Loucy (cell line): ENCODE data around the gene DMRT3.

Source experiments
- H2AFZ ChIP-seq: fragments of 200-600 bp; sonication (generic); 2 replicates; pipeline ENCODE4 v1.6.0; 2016; ENCODE audit warnings: antibody characterized with exemption, mild to moderate bottlenecking, low read length, moderate library complexity
- H3F3A ChIP-seq: fragments of 200-600 bp; 2 replicates; pipeline ENCODE4 v1.6.0; 2016; ENCODE audit warnings: antibody characterized with exemption, low read depth, mild to moderate bottlenecking
- H3K27me3 ChIP-seq: fragments of 200-600 bp; sonication (generic); 2 replicates; pipeline ENCODE4 v1.6.1; 2014; ENCODE audit warnings: low read length, mild to moderate bottlenecking; ENCODE audit not compliant: insufficient read depth, poor library complexity, severe bottlenecking
- H3K36me3 ChIP-seq: fragments of 200-600 bp; sonication (generic); 2 replicates; pipeline ENCODE4 v1.6.1; 2016; ENCODE audit warnings: low read length; ENCODE audit not compliant: insufficient read depth
- H3K4me1 ChIP-seq: fragments of 200-600 bp; sonication (generic); 2 replicates; pipeline ENCODE4 v1.5.1; 2014; ENCODE audit warnings: low read length, mild to moderate bottlenecking; ENCODE audit not compliant: insufficient read depth, poor library complexity, severe bottlenecking
- H3K4me2 ChIP-seq: fragments of 200-600 bp; sonication (generic); 2 replicates; pipeline ENCODE4 v1.6.0; 2014; ENCODE audit warnings: antibody characterized with exemption, low read length, low read depth, mild to moderate bottlenecking; ENCODE audit not compliant: poor library complexity, severe bottlenecking
- H3K4me3 ChIP-seq: fragments of 200-600 bp; sonication (generic); 2 replicates; pipeline ENCODE4 v1.5.1; 2014; ENCODE audit warnings: low read length, mild to moderate bottlenecking, mixed read lengths; ENCODE audit not compliant: poor library complexity, severe bottlenecking
- H3K79me2 ChIP-seq: fragments of 200-600 bp; sonication (generic); 2 replicates; pipeline ENCODE4 v1.6.1; 2014; ENCODE audit warnings: low read length; ENCODE audit not compliant: insufficient read depth
- H3K9ac ChIP-seq: fragments of 200-600 bp; sonication (generic); 2 replicates; pipeline ENCODE4 v1.6.0; 2014; ENCODE audit warnings: mild to moderate bottlenecking, low read depth, low read length, moderate library complexity; ENCODE audit not compliant: poor library complexity, severe bottlenecking
- H3K9me2 ChIP-seq: fragments of 200-600 bp; sonication (generic); replicated peaks from 2 replicates; pipeline ENCODE4 v1.6.1; 2016; ENCODE audit warnings: low read depth, low read length, mixed read lengths
- H3K9me3 ChIP-seq: fragments of 200-600 bp; sonication (generic); 2 replicates; pipeline ENCODE4 v1.6.1; 2014; ENCODE audit warnings: mild to moderate bottlenecking, antibody characterized with exemption, low read length, low read depth; ENCODE audit not compliant: insufficient read depth
- H4K20me1 ChIP-seq: fragments of 200-600 bp; sonication (generic); 2 replicates; pipeline ENCODE4 v1.6.0; 2014; ENCODE audit warnings: antibody characterized with exemption, low read length, mild to moderate bottlenecking; ENCODE audit not compliant: insufficient read depth, poor library complexity, severe bottlenecking
- EZH2phosphoT487 ChIP-seq: fragments of 200-600 bp; IDR thresholded peaks from 2 replicates; pipeline ENCODE4 v1.6.1; 2018; ENCODE audit warnings: antibody characterized with exemption, mild to moderate bottlenecking, moderate library complexity, borderline replicate concordance
- TF ChIP-seq, protein P1 (sequence below): fragments of 200-600 bp; sonication (generic); conservative IDR thresholded peaks from 2 replicates; pipeline ENCODE4 v1.5.1; 2014; ENCODE audit warnings: mild to moderate bottlenecking, antibody characterized with exemption, low read length

DMRT3 gene

DNA sequence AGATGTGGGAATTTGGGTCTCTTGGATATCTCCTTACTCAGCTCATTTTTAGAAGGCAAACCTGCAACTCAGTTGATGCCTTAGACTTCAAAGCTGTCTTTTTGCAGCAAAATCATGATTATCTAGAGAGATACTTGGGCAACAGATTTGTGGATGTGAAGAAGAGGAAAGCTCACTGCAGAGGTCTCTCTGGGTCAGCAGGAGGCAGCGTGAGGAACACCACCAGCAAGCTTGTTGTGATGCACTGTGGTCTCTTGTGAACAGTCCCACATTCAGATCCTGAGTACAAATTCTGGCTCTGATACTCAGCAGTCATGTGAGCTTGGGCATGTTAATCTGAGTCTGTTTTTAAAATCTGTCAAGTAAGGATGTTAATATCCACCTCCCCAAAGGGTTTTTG, 26.3 kb upstream of the DMRT3 start:
- no peak overlapping the region for H2AFZ ChIP-seq
- no peaks in the 10 kb centered on the region for H3K27me3 ChIP-seq
- H3K4me2 ChIP-seq = no peak overlapping the region
- H3K79me2 ChIP-seq = no peaks in the 10 kb centered on the region
- no peaks in the 10 kb centered on the region for H3K4me1 ChIP-seq
- TF ChIP-seq, protein P1, sequence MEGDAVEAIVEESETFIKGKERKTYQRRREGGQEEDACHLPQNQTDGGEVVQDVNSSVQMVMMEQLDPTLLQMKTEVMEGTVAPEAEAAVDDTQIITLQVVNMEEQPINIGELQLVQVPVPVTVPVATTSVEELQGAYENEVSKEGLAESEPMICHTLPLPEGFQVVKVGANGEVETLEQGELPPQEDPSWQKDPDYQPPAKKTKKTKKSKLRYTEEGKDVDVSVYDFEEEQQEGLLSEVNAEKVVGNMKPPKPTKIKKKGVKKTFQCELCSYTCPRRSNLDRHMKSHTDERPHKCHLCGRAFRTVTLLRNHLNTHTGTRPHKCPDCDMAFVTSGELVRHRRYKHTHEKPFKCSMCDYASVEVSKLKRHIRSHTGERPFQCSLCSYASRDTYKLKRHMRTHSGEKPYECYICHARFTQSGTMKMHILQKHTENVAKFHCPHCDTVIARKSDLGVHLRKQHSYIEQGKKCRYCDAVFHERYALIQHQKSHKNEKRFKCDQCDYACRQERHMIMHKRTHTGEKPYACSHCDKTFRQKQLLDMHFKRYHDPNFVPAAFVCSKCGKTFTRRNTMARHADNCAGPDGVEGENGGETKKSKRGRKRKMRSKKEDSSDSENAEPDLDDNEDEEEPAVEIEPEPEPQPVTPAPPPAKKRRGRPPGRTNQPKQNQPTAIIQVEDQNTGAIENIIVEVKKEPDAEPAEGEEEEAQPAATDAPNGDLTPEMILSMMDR = peak; percentile 63
- TF ChIP-seq EZH2phosphoT487 = no peak
- no peak overlapping the region for H3K4me3 ChIP-seq
- H3K9me2 ChIP-seq = no peaks in the 10 kb centered on the region
- H3K36me3 ChIP-seq = no peaks in the 10 kb centered on the region
- H3K9me3 ChIP-seq = no peaks in the 10 kb centered on the region
- H3K9ac ChIP-seq = no peak overlapping the region
- no peaks in the 10 kb centered on the region for H4K20me1 ChIP-seq
- 0 out of 2 replicates have a peak, but pooled peaks cover 4% of the 10 kb centered on the region for H3F3A ChIP-seq

DNA sequence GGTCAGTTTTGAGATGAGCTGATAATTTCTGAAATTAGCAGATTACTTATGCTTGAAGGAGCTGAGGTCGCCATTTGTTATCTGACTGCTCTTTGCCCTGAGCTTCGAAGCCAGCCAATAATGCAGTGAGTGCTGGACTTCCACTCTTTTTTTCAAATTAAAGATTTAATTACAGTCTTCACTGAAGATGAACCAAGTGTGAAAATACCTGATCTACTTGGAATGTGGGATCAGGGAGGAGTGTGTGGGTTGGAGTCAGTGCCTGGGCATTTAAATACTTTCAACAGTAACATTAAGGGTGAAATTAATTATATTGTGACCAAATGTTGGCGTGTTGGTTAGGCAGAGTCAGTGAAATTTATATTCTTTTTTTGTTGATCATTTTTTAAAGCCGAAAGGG, 23.9 kb upstream of the DMRT3 start:
- no peaks in the 10 kb centered on the region for H3K9me2 ChIP-seq
- H4K20me1 ChIP-seq = no peaks in the 10 kb centered on the region
- no peak for TF ChIP-seq EZH2phosphoT487
- TF ChIP-seq, protein P1 = no peak
- H3K79me2 ChIP-seq = no peaks in the 10 kb centered on the region
- no peaks in the 10 kb centered on the region for H3K36me3 ChIP-seq
- H3K9ac ChIP-seq = no peak overlapping the region
- H3K4me3 ChIP-seq = no peak overlapping the region
- H3K4me2 ChIP-seq = no peak overlapping the region
- H3K9me3 ChIP-seq = no peaks in the 10 kb centered on the region
- H2AFZ ChIP-seq = no peak overlapping the region
- H3K4me1 ChIP-seq = no peaks in the 10 kb centered on the region
- 0 out of 2 replicates have a peak, but pooled peaks cover 4% of the 10 kb centered on the region for H3F3A ChIP-seq
- H3K27me3 ChIP-seq = no peaks in the 10 kb centered on the region

DNA sequence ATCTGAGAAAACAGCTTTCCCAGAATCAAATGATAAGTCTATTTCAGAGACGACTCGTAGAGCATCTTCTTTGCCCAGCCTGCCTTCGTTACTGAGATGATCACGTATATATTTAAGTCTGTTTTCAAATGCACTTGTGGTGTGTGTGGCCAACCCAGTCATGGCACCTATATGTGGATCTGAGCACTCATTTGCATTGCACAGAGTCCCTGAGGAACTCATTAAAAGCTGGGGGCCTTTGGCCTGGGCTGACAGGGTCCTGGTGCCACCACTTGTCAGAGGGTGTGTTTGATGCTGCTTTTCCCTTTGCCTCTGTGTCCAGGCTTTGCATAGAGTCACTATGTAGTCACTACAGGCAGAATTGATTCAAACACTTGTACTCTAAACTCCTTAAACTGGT, 17.4 kb upstream of the DMRT3 start:
- Histone ChIP-seq H4K20me1 (no peaks in the 10 kb centered on the region), H3K4me1 (peaks cover 14% of the 10 kb centered on the region), H3K9me2 (no peaks in the 10 kb centered on the region), H3F3A (no peaks in the 10 kb centered on the region), H3K4me2 (no peak overlapping the region), H3K79me2 (no peaks in the 10 kb centered on the region), H3K36me3 (no peaks in the 10 kb centered on the region), H3K27me3 (no peaks in the 10 kb centered on the region), H3K4me3 (no peak overlapping the region), H3K9me3 (no peaks in the 10 kb centered on the region), H2AFZ (no peak overlapping the region), H3K9ac (no peak overlapping the region)
- TF ChIP-seq EZH2phosphoT487 = no peak
- TF ChIP-seq, protein P1 = no peak
